GM12864 (cell line): Measurements from ENCODE around the gene ARHGAP9.
A peak's percentile ranks its signal among the peaks of the same experiment; 100 is the strongest.
"Not testable (repeated sequence)": the region's sequence is repeated elsewhere in the genome, so short reads cannot be mapped to it uniquely, and the experiment has no call there.

ENCODE experiments used
- DNase-seq: peaks from one replicate; pipeline ENCODE4 v3.0.0-alpha.2; 2011; ENCODE audit warnings: low read depth
- H3K4me3 ChIP-seq: 2 replicates; pipeline ENCODE4 v1.5.1; 2011; ENCODE audit warnings: mild to moderate bottlenecking, low read depth, low read length, control low read depth
- TF ChIP-seq, protein P1 (sequence below): IDR thresholded peaks from 2 replicates; pipeline ENCODE4 v1.5.1; 2011; ENCODE audit warnings: low read depth, mild to moderate bottlenecking, moderate library complexity, low read length, control low read depth, inconsistent platforms; ENCODE audit errors: missing control alignments

ARHGAP9 gene

DNA sequence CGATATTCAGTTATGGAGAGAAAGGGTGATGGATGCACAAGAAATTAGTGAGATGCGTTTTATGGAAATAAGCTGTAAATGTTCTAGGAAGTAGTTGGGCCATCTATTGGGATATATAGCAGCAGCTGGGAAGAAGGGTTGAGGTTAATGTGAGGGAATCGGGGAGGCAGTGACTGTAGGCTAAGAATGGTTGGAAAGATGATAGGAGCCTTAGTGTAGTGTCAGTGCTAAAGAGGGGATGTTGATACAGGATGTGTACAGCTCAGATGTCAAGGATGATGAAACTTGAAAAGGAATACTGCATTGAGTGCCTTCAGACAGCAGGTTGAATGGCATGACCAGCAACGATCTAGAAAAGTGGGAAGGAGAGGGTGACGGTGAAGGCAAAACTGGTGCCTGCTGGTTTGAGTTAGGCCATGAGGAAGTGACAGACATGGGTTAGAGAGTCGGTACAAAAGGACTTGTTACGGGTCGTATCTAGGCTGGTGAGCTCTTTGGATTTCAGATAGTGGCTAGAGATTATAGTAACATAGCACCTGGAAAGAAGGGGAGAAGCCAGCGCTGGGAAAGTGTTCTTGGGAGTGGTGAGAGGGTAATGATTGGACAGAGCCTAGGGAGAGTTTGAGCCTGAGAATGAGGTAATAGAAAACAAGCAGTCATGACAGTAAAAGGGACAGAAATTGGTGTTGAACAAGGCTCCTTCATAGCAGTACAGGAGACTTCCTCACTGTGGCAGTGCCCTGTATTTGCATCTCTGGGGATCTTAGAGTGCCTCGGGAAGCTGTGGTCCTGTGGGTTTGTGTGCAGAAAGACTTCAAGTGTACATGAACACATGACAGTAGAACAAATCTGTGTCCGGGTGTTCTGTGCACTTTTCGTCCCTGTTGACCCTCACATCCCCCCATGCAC is 17.8 kb upstream of the ARHGAP9 start:
- TF ChIP-seq, protein P1, sequence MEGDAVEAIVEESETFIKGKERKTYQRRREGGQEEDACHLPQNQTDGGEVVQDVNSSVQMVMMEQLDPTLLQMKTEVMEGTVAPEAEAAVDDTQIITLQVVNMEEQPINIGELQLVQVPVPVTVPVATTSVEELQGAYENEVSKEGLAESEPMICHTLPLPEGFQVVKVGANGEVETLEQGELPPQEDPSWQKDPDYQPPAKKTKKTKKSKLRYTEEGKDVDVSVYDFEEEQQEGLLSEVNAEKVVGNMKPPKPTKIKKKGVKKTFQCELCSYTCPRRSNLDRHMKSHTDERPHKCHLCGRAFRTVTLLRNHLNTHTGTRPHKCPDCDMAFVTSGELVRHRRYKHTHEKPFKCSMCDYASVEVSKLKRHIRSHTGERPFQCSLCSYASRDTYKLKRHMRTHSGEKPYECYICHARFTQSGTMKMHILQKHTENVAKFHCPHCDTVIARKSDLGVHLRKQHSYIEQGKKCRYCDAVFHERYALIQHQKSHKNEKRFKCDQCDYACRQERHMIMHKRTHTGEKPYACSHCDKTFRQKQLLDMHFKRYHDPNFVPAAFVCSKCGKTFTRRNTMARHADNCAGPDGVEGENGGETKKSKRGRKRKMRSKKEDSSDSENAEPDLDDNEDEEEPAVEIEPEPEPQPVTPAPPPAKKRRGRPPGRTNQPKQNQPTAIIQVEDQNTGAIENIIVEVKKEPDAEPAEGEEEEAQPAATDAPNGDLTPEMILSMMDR, result no peak
- no peak for DNase-seq

DNA sequence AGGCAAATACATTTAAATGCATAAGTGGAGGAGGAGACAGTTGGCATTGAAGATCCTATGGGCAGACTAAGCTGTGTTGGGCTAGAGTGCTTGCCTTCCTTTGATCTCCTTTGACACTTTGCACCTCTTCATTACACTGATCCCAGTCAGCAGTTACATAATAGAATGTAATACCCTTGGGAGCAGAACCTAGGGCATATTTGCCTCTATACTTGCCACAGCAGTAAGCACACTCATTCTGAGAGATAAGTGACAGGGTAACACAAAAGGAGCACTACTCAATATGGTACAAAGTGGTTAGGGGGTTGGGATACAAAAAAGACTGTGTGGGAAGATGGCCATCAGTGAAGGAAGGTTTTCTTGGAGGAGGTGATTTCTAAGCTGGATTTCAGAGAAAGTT is 17.2 kb upstream of the ARHGAP9 start:
- no peak overlapping the region for H3K4me3 ChIP-seq
- TF ChIP-seq, protein P1, result no peak
- no peak for DNase-seq

More for the DNA sequence above, 17.8 kb upstream of the ARHGAP9 start:
- H3K4me3 ChIP-seq, result no peak overlapping the region

DNA sequence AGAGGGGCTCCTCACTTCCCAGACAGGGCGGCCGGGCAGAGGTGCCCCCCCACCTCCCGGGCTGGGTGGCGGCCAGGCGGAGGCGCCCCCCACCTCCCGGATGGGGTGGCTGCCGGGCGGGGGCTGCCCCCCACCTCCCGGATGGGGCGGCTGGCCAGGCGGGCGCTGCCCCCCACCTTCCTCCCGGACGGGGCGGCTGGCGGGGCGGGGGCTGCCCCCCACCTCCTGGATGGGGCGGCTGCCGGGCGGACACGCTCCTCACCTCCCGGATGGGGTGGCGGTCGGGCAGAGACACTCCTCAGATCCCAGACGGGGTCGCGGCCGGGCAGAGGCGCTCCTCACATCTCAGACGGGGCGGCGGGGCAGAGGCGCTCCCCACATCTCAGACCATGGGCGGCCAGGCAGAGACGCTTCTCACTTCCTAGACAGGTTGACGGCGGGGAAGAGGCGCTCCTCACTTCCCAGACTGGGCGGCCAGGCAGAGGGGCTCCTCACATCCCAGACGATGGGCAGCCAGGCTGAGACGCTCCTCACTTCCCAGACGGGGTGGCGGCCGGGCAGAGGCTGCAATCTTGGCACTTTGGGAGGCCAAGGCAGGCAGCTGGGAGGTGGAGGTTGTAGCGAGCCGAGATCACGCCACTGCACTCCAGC is 15.5 kb upstream of the ARHGAP9 start:
- DNase-seq, H3K4me3 ChIP-seq: not testable (repeated sequence)

DNA sequence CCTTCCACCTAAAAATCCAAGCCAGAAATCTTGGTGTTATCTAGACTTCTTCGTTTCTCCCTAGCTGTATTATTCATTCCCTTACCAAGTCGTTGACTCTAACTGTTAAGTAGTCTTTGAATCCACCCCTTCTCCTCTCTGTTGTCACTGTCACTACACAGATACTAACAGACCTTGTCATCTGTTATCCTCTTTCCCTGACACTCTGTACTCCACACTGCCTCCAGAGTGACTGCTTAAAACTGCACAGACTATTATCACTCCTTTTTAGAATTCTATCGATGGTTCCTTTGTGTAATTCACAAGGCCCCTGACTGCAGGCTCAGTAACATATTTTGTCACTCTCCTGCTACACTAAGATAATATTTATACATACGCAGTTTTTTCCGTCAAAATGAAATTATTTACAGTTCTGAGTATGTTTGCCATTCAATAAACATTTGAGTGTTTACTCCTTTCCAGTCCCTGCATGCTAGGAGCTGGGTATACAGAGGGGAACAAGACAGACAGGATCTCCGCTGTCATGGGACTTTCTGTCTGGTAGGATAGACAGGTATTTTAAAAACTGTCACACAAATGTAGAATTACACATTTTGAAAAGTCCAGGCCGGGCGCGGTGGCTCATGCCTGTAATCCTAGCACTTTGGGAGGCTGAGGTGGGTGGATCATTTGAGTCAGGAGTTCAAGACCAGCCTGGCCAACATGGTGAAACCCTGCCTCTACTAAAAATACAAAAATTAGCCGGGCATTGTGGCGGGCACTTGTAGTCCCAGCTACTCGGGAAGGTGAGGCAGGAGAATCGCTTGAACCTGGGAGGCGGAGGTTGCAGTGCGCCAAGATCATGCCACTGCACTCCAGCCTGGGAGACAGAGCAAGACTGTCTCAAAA is 12.0 kb upstream of the ARHGAP9 start:
- TF ChIP-seq, protein P1, result peak; percentile 34
- no peak overlapping the region for H3K4me3 ChIP-seq
- no peak for DNase-seq

DNA sequence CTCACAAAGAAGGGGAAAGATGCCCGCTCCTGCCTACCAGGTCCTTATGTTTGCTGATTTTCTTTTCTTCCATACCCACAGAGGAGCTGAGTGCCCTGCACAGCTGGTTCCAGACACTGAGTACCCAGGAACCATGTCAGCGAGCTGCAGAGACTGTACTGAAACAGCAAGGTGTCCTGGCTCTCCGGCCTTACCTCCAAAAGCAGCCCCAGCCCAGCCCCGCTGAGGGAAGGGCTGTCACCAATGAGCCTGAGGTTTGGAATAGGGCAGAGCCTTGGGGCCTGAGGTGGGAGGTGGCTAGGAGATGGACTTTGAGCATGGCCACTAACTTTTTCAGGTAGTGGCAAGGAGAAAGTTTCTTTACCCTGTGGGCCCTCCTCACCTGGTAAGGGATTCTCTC is 10.5 kb upstream of the ARHGAP9 start:
- TF ChIP-seq, protein P1, result no peak
- no peak overlapping the region for H3K4me3 ChIP-seq
- DNase-seq, result no peak

DNA sequence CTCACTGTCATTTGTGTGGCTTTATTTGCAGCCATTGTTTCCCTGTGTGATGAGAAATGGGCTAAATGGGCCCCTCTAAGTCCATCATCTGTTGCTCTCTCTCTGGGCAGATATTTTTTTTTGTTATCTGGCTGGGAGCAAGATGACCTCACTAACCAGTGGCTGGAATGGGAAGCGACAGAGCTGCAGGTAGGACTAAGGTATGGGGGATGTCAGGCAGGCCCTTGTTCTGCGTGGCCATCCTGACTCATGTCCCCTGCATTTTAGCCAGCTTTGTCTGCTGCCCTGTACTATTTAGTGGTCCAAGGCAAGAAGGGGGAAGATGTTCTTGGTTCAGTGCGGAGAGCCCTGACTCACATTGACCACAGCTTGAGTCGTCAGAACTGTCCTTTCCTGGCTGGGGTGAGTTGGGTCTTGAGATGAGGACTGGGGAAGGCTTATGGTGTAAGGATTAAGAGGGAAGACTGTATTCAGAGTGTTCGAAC is 9.5 kb upstream of the ARHGAP9 start:
- no peak for DNase-seq
- H3K4me3 ChIP-seq, result peak overlapping the region; percentile 97

More for the DNA sequence above, 9.5 kb upstream of the ARHGAP9 start:
- TF ChIP-seq, protein P1, result no peak
